Cardiac muscle cell (in vitro differentiated cells and primary cell): ENCODE measurements around the gene MRPL17. TPM values are rescaled to one million over a fixed set of nuclear protein-coding genes. Genes with fewer than 3 reads are reported as not detected.
"Not testable (repeated sequence)": the region's sequence is repeated elsewhere in the genome, so short reads cannot be mapped to it uniquely, and the experiment has no call there.

Source experiments
- DNase-seq, 2 donors: peaks; one replicate each; pipeline versions ENCODE4 v3.0.0 to v3.0.0-alpha.2; 2010 to 2017; ENCODE audit warnings: low read depth in 1 of 2, low spot score in 1 of 2
- H3K27ac ChIP-seq: fragments of 200-600 bp; sonication (generic); 2 replicates; pipeline ENCODE4 v1.5.1; 2016
- H3K27me3 ChIP-seq: fragments of 200-600 bp; sonication (generic); 2 replicates; pipeline ENCODE4 v1.6.0; 2016; ENCODE audit warnings: control low read depth
- H3K36me3 ChIP-seq: fragments of 200-600 bp; sonication (generic); 2 replicates; pipeline ENCODE4 v1.5.1; 2016; ENCODE audit warnings: control low read depth
- H3K4me1 ChIP-seq: fragments of 200-600 bp; sonication (generic); 2 replicates; pipeline ENCODE4 v1.8.1; 2017; ENCODE audit warnings: low read depth, mild to moderate bottlenecking, mixed run types
- H3K4me3 ChIP-seq: fragments of 200-600 bp; sonication (generic); 2 replicates; pipeline ENCODE4 v1.5.1; 2016; ENCODE audit warnings: mild to moderate bottlenecking
- H3K9me3 ChIP-seq: fragments of 200-600 bp; sonication (generic); 2 replicates; pipeline ENCODE4 v1.5.1; 2017; ENCODE audit warnings: low read depth, mild to moderate bottlenecking, control low read depth
- CTCF ChIP-seq: IDR thresholded peaks from 2 replicates; pipeline ENCODE4 v1.5.1; 2012; ENCODE audit warnings: low read depth, mild to moderate bottlenecking, low read length
- polyA plus RNA-seq: library from polyadenylated mRNA; unstranded; fragments of >200 nt; fragmentation: Nextera tagmentation; extraction: Ambion mirVana; gene quantifications from 2 replicates; pipeline ENCODE4 v1.2.1, GENCODE V29; 2016
- total RNA-seq: library from RNA; depleted of rRNA; stranded (reverse); fragments of >200 nt; gene quantifications from 2 replicates; pipeline ENCODE4 v1.2.3, GENCODE V29; 2016

Gene MRPL17
- total and polyA plus RNA-seq, 2 experiments from 2014 or later = 100 to 108 TPM

GRCh38 chr11:6703247-6704063, 20.3 kb upstream of the MRPL17 start:
- DNase-seq = peak; percentile 58 to 86
- Histone ChIP-seq H3K27ac (no peak overlapping the region), H3K4me3 (no peak overlapping the region), H3K27me3 (peaks cover 4% of the 10 kb centered on the region), H3K4me1 (no peaks in the 10 kb centered on the region), H3K9me3 (no peaks in the 10 kb centered on the region), H3K36me3 (no peaks in the 10 kb centered on the region)
- TF ChIP-seq CTCF = peak; percentile 60

GRCh38 chr11:6701955-6702354, 18.8 kb upstream of the MRPL17 start:
- not testable (repeated sequence) for H3K4me1 ChIP-seq, DNase-seq, H3K27ac ChIP-seq, H3K9me3 ChIP-seq, H3K4me3 ChIP-seq, H3K27me3 ChIP-seq, H3K36me3 ChIP-seq

- peaks cover 4% of the 10 kb centered on the region for H3K27me3 ChIP-seq
- no peak for TF ChIP-seq CTCF
Observed at GRCh38 chr11:6695377-6695776, 12.2 kb upstream of the MRPL17 start.

GRCh38 chr11:6694229-6694535, 11.0 kb upstream of the MRPL17 start:
- TF ChIP-seq CTCF = no peak
- no peak overlapping the region for H3K27ac ChIP-seq

More at GRCh38 chr11:6695377-6695776, 12.2 kb upstream of the MRPL17 start:
- H3K4me1 ChIP-seq = no peaks in the 10 kb centered on the region
- no peak overlapping the region for H3K4me3 ChIP-seq
- H3K27ac ChIP-seq = no peak overlapping the region
- H3K36me3 ChIP-seq = no peaks in the 10 kb centered on the region
- DNase-seq = peak in 1 of 2 donors; percentile 79
- H3K9me3 ChIP-seq = no peaks in the 10 kb centered on the region

GRCh38 chr11:6693342-6694228, 10.4 kb upstream of the MRPL17 start:
- H3K27ac ChIP-seq = no peak overlapping the region
- TF ChIP-seq CTCF = no peak
- H3K4me3 ChIP-seq = no peak overlapping the region
- peak in 1 of 2 donors; percentile 80 for DNase-seq
- H3K36me3 ChIP-seq = no peaks in the 10 kb centered on the region
- H3K9me3 ChIP-seq = no peaks in the 10 kb centered on the region
- no peaks in the 10 kb centered on the region for H3K4me1 ChIP-seq
- no peaks in the 10 kb centered on the region for H3K27me3 ChIP-seq

More at GRCh38 chr11:6694229-6694535, 11.0 kb upstream of the MRPL17 start:
- Histone ChIP-seq H3K9me3 (no peaks in the 10 kb centered on the region), H3K4me1 (no peaks in the 10 kb centered on the region), H3K4me3 (no peak overlapping the region), H3K36me3 (no peaks in the 10 kb centered on the region), H3K27me3 (peaks cover under 1% of the 10 kb centered on the region)
- no peak for DNase-seq

GRCh38 chr11:6692128-6692527, 9.0 kb upstream of the MRPL17 start:
- Histone ChIP-seq H3K27ac (no peak overlapping the region), H3K4me3 (no peak overlapping the region), H3K4me1 (no peaks in the 10 kb centered on the region), H3K9me3 (no peaks in the 10 kb centered on the region), H3K36me3 (no peaks in the 10 kb centered on the region), H3K27me3 (no peaks in the 10 kb centered on the region)
- no peak for TF ChIP-seq CTCF
- no peak for DNase-seq

GRCh38 chr11:6690431-6691132, 7.4 kb upstream of the MRPL17 start:
- not testable (repeated sequence) for H3K36me3 ChIP-seq, H3K27me3 ChIP-seq, H3K27ac ChIP-seq, H3K4me3 ChIP-seq, DNase-seq, H3K9me3 ChIP-seq, H3K4me1 ChIP-seq
